Stomach (tissue), 9 donors: Measurements from ENCODE around the gene OR2D2. TPM values are rescaled to one million over a fixed set of nuclear protein-coding genes. Genes with fewer than 3 reads are reported as not detected.
"Not testable (repeated sequence)": the region's sequence is repeated elsewhere in the genome, so short reads cannot be mapped to it uniquely, and the experiment has no call there.

Source experiments
- DNase-seq, 2 donors: peaks; one replicate each; pipeline versions ENCODE4 v3.0.0 to v3.0.0-alpha.2; 2013 to 2019
- H3K27ac ChIP-seq, 5 donors: fragments of 200-600 bp in 4 of 5; sonication (generic) in 4 of 5; one replicate each; pipeline ENCODE4 v1.5.1; 2013 to 2019; ENCODE audit warnings: mild to moderate bottlenecking in 1 of 5, moderate library complexity in 1 of 5
- H3K27me3 ChIP-seq, 3 donors: fragments of 200-600 bp; sonication (generic); one replicate each; pipeline ENCODE4 v1.5.1; 2017 to 2019; ENCODE audit warnings: mixed run types in 1 of 3
- H3K36me3 ChIP-seq, 4 donors: fragments of 200-600 bp; sonication (generic); 1 replicate in 3 of 4; 2 replicates in 1 of 4; pipeline ENCODE4 v1.5.1; 2016 to 2019
- H3K4me1 ChIP-seq, 4 donors: fragments of 200-600 bp; sonication (generic); one replicate each; pipeline ENCODE4 v1.5.1; 2016 to 2019
- H3K4me3 ChIP-seq, 4 donors: fragments of 200-600 bp; sonication (generic) in 3 of 4; one replicate each; pipeline ENCODE4 v1.5.1; 2016 to 2019; ENCODE audit warnings: mild to moderate bottlenecking in 1 of 4
- H3K9me3 ChIP-seq, 4 donors: fragments of 200-600 bp; sonication (generic); one replicate each; pipeline ENCODE4 v1.5.1; 2016 to 2019
- CTCF ChIP-seq, 7 experiments: fragments of 450-650 bp in 4 of 7; fragments of 200-600 bp in 3 of 7; sonication (generic) in 3 of 7; IDR thresholded peaks; one replicate each; pipeline ENCODE4 v1.5.1; 2016 to 2019; ENCODE audit warnings: antibody characterized with exemption in 7 of 7, control low read depth in 2 of 7, mild to moderate bottlenecking in 1 of 7
- EP300 ChIP-seq: sonication (generic); formaldehyde crosslinking; IDR thresholded peaks from one replicate; pipeline ENCODE4 v1.6.1; 2017; ENCODE audit warnings: antibody characterized with exemption
- POLR2A ChIP-seq, 4 donors: fragments of 450-650 bp; IDR thresholded peaks; one replicate each; pipeline ENCODE4 v1.6.1; 2016; ENCODE audit warnings: antibody characterized with exemption in 4 of 4, control low read depth in 2 of 4, mild to moderate bottlenecking in 1 of 4, moderate library complexity in 1 of 4
- POLR2AphosphoS5 ChIP-seq, 3 donors: sonication (generic); formaldehyde crosslinking; IDR thresholded peaks; one replicate each; pipeline ENCODE4 v1.6.1; 2016; ENCODE audit warnings: antibody characterized with exemption in 3 of 3
- WGBS, 5 donors: extraction: QIAGEN DNeasy Blood & Tissue Kit in 3 of 5; methylation state at CpG; one replicate each; pipeline versions ENCODE4 v1.1.5 to v1.1.7; 2013 to 2018; 5-methylcytosine and 5-hydroxymethylcytosine counted together
- intact Hi-C: fragments of 100-400 bp; cut with DNase I; formaldehyde crosslinking; loops from one replicate; pipeline ENCODE4 v1.15.1; 2023; ENCODE audit warnings: low total_unique reads
- polyA plus RNA-seq, 3 donors: library from polyadenylated mRNA; stranded (reverse); fragments of 200-250 nt; gene quantifications; one replicate each; pipeline ENCODE4 v1.2.3, GENCODE V29; 2013
- total RNA-seq, 5 donors: library from RNA; depleted of rRNA; stranded (reverse); fragments of >200 nt; gene quantifications; one replicate each; pipeline versions ENCODE4 v1.1.0 to v1.2.3, GENCODE V29; 2014 to 2016
- donor health status: healthy with polysubstance abuse.
- donor health status: Bipolar disorder and iron deficiency.
- donor health status: healthy.

The OR2D2 gene
- total and polyA plus RNA-seq, 8 donors: not detected

- Histone ChIP-seq H3K27me3 (no peaks in the 10 kb centered on the region), H3K9me3 (no peaks in the 10 kb centered on the region), H3K4me3 (no peak within 1 kb of the TSS), H3K27ac (no peak within 1 kb of the TSS), H3K4me1 (no peaks in the 10 kb centered on the region), H3K36me3 (no peaks in the 10 kb centered on the region)
- peak in 1 of 2 donors; percentile 3 for DNase-seq
- WGBS, 5 donors: 33 to 58% (median 49%) methylated on average over 1 of the region's 1 CpG
- no peak for TF ChIP-seq CTCF (IDR thresholded peaks at IDR 0.05)
- TF ChIP-seq POLR2A (IDR thresholded peaks at IDR 0.05): no peak
- no peak for TF ChIP-seq POLR2AphosphoS5 (IDR thresholded peaks at IDR 0.05)
- no peak for TF ChIP-seq EP300
- intact Hi-C loops: no loop called here
These were observed 29.3 kb downstream of the OR2D2 start, which contains the start of gene OR10A2 for GRCh38 chr11:6862961-6863360. TSS of gene OR10A2 (plus strand) at chr11:6863057. CDS start at chr11:6869755, 6,698 bp downstream.

- no peak for DNase-seq
- Histone ChIP-seq H3K36me3 (no peaks in the 10 kb centered on the region), H3K9me3 (peaks cover 0 to 12% (median 6%) of the 10 kb centered on the region in 4 donors), H3K27me3 (no peaks in the 10 kb centered on the region), H3K4me1 (no peaks in the 10 kb centered on the region), H3K27ac (no peak overlapping the region), H3K4me3 (no peak overlapping the region)
- WGBS, 5 donors: 34 to 58% (median 51%) methylated on average over 3 of the region's 3 CpGs
- TF ChIP-seq EP300 (no peak), POLR2A (IDR thresholded peaks at IDR 0.05) (no peak), CTCF (IDR thresholded peaks at IDR 0.05) (no peak), POLR2AphosphoS5 (IDR thresholded peaks at IDR 0.05) (no peak)
- intact Hi-C loops: no loop called here
These were observed 35.4 kb downstream of the OR2D2 start for GRCh38 chr11:6856871-6857270.

GRCh38 chr11:6855971-6856541 lies 36.2 kb downstream of the OR2D2 start:
- Histone ChIP-seq H3K36me3 (no peaks in the 10 kb centered on the region), H3K27ac (no peak overlapping the region), H3K4me1 (no peaks in the 10 kb centered on the region), H3K4me3 (no peak overlapping the region), H3K27me3 (no peaks in the 10 kb centered on the region), H3K9me3 (peaks cover 0 to 12% (median 6%) of the 10 kb centered on the region in 4 donors)
- DNase-seq: peak in 1 of 2 donors; percentile 12
- intact Hi-C loops: no loop called here
- no peak for TF ChIP-seq POLR2A (IDR thresholded peaks at IDR 0.05)
- TF ChIP-seq EP300: no peak
- TF ChIP-seq CTCF (IDR thresholded peaks at IDR 0.05): no peak
- TF ChIP-seq POLR2AphosphoS5 (IDR thresholded peaks at IDR 0.05): no peak
- 24 to 42% (median 31%) methylated on average over 1 of the region's 1 CpG for WGBS, 5 donors

- H3K27me3 ChIP-seq, H3K27ac ChIP-seq, H3K4me1 ChIP-seq, H3K4me3 ChIP-seq, DNase-seq, intact Hi-C loops, H3K36me3 ChIP-seq: not testable (repeated sequence)
- 92 to 94% (median 93%) methylated on average over 6 of the region's 6 CpGs for WGBS, 5 donors
- H3K9me3 ChIP-seq: peaks cover 0 to 12% (median 6%) of the 10 kb centered on the region in 4 donors
These were observed 37.5 kb downstream of the OR2D2 start for GRCh38 chr11:6854801-6855200.

- intact Hi-C loops: no loop called here
- WGBS, 5 donors: 69 to 90% (median 88%) methylated on average over 2 of the region's 2 CpGs
These were observed 41.8 kb downstream of the OR2D2 start for GRCh38 chr11:6850526-6850925.

More at GRCh38 chr11:6850526-6850925, 41.8 kb downstream of the OR2D2 start:
- Histone ChIP-seq H3K36me3 (no peaks in the 10 kb centered on the region), H3K9me3 (peaks cover 0 to 18% (median 6%) of the 10 kb centered on the region in 4 donors), H3K27ac (no peak overlapping the region), H3K4me3 (no peak overlapping the region), H3K27me3 (no peaks in the 10 kb centered on the region), H3K4me1 (no peaks in the 10 kb centered on the region)
- TF ChIP-seq EP300: no peak
- TF ChIP-seq POLR2A (IDR thresholded peaks at IDR 0.05): no peak
- TF ChIP-seq POLR2AphosphoS5 (IDR thresholded peaks at IDR 0.05): no peak
- TF ChIP-seq CTCF (IDR thresholded peaks at IDR 0.05): no peak
- no peak for DNase-seq
